ENCODE results near the gene FA2H. TPM values are rescaled to one million over a fixed set of nuclear protein-coding genes. Genes with fewer than 3 reads are reported as not detected.

Gene FA2H
- total and polyA plus RNA-seq, 7 donors: 0.06 to 0.10 (median 0.07) TPM; not detected in 4

- no peak for DNase-seq
- Histone ChIP-seq H3K4me1 (no peaks in the 10 kb centered on the region), H3K27ac (no peak overlapping the region), H3K36me3 (ENCODE audit: insufficient read depth in 1 of 2, low read depth in 1 of 2) (no peaks in the 10 kb centered on the region), H3K9me3 (no peaks in the 10 kb centered on the region), H3K4me3 (no peak overlapping the region), H3K27me3 (ENCODE audit: insufficient read depth in 3 of 3, low read length in 2 of 3) (no peaks in the 10 kb centered on the region)
- no peak for ATAC-seq
- TF ChIP-seq, protein P1, sequence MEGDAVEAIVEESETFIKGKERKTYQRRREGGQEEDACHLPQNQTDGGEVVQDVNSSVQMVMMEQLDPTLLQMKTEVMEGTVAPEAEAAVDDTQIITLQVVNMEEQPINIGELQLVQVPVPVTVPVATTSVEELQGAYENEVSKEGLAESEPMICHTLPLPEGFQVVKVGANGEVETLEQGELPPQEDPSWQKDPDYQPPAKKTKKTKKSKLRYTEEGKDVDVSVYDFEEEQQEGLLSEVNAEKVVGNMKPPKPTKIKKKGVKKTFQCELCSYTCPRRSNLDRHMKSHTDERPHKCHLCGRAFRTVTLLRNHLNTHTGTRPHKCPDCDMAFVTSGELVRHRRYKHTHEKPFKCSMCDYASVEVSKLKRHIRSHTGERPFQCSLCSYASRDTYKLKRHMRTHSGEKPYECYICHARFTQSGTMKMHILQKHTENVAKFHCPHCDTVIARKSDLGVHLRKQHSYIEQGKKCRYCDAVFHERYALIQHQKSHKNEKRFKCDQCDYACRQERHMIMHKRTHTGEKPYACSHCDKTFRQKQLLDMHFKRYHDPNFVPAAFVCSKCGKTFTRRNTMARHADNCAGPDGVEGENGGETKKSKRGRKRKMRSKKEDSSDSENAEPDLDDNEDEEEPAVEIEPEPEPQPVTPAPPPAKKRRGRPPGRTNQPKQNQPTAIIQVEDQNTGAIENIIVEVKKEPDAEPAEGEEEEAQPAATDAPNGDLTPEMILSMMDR (IDR thresholded peaks at IDR 0.05): no peak
- 86 to 91% (median 87%) methylated on average over 7 of the region's 7 CpGs for WGBS, 3 donors
- intact Hi-C loops (cut with DNase I): no loop called here
Measured at GRCh38 chr16:74807052-74807646, 32.5 kb upstream of the FA2H start.

- H3K4me1 ChIP-seq: no peaks in the 10 kb centered on the region
- H3K36me3 ChIP-seq (ENCODE audit: insufficient read depth in 1 of 2, low read depth in 1 of 2): no peaks in the 10 kb centered on the region
- no peaks in the 10 kb centered on the region for H3K9me3 ChIP-seq
- TF ChIP-seq, protein P1 (IDR thresholded peaks at IDR 0.05): no peak
- intact Hi-C loops (cut with DNase I): no loop called here
- WGBS, 3 donors: 63 to 100% (median 89%) methylated on average over 1 to 2 of the region's 2 CpGs
- no peak overlapping the region for H3K27ac ChIP-seq
- H3K4me3 ChIP-seq: no peak overlapping the region
- no peaks in the 10 kb centered on the region for H3K27me3 ChIP-seq (ENCODE audit: insufficient read depth in 3 of 3, low read length in 2 of 3)
- DNase-seq: no peak
- no peak for ATAC-seq
Measured at GRCh38 chr16:74800216-74800871, 25.7 kb upstream of the FA2H start.

DNA sequence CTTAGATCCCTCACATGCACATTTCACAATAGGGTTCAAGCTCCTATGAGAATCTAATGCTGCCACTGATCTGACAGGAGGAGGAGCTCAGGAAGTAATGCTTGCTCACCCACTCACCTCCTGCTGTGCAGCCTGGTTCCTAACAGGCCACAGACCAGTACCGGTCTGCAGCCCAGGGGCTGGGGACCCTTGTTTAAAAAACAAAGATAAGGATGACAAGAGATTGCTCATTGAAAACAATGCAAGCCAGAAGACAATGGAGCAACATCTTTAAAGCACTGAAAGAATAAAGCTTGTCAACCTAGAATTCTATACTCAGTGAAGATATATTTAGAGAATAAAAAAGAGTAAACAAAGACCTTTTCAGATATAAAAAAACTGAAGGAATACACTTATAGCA, 22.8 kb upstream of the FA2H start:
- TF ChIP-seq, protein P1 (IDR thresholded peaks at IDR 0.05): no peak
- DNase-seq (no peak), ATAC-seq (no peak)
- Histone ChIP-seq H3K4me1 (no peaks in the 10 kb centered on the region), H3K4me3 (no peak overlapping the region), H3K36me3 (ENCODE audit: insufficient read depth in 1 of 2, low read depth in 1 of 2) (no peaks in the 10 kb centered on the region), H3K27me3 (ENCODE audit: insufficient read depth in 3 of 3, low read length in 2 of 3) (peaks cover 0 to 7% (median 0%) of the 10 kb centered on the region in 3 donors), H3K27ac (no peak overlapping the region), H3K9me3 (no peaks in the 10 kb centered on the region)
- intact Hi-C loops (cut with DNase I): no loop called here
- 64 to 81% (median 75%) methylated on average over 1 of the region's 1 CpG for WGBS, 3 donors

GRCh38 chr16:74795104-74795503, 20.5 kb upstream of the FA2H start:
- DNase-seq (no peak), ATAC-seq (no peak)
- intact Hi-C loops (cut with DNase I): no loop called here
- TF ChIP-seq, protein P1 (IDR thresholded peaks at IDR 0.05): no peak
- Histone ChIP-seq H3K4me3 (no peak overlapping the region), H3K27ac (no peak overlapping the region), H3K36me3 (ENCODE audit: insufficient read depth in 1 of 2, low read depth in 1 of 2) (no peaks in the 10 kb centered on the region), H3K4me1 (no peaks in the 10 kb centered on the region), H3K27me3 (ENCODE audit: insufficient read depth in 3 of 3, low read length in 2 of 3) (peaks cover 0 to 7% (median 0%) of the 10 kb centered on the region in 3 donors), H3K9me3 (peaks cover 8% of the 10 kb centered on the region)
- 77 to 88% (median 85%) methylated on average over 2 of the region's 2 CpGs for WGBS, 3 donors
